H9 (cell line): ENCODE data around the gene AFAP1L1. TPM values are rescaled to one million over a fixed set of nuclear protein-coding genes. Genes with fewer than 3 reads are reported as not detected.

Source experiments
- DNase-seq: peaks from one replicate; pipeline ENCODE4 v3.0.0-alpha.2; 2017
- H2AFZ ChIP-seq: one replicate; pipeline ENCODE4 v1.6.1; 2013; ENCODE audit warnings: mild to moderate bottlenecking, low read length, control low read depth, moderate library complexity
- H2AK5ac ChIP-seq: 2 replicates; pipeline ENCODE4 v1.6.1; 2013; ENCODE audit warnings: low read length, control low read depth, mixed read lengths; ENCODE audit not compliant: insufficient read length
- H2BK120ac ChIP-seq: one replicate; pipeline ENCODE4 v1.6.1; 2013; ENCODE audit warnings: low read depth, mild to moderate bottlenecking, low read length, control low read depth, inconsistent platforms; ENCODE audit not compliant: poor library complexity, severe bottlenecking
- H2BK12ac ChIP-seq: 2 replicates; pipeline ENCODE4 v1.6.1; 2013; ENCODE audit warnings: low read length, control low read depth, mixed read lengths, low read depth; ENCODE audit not compliant: insufficient read length
- H2BK15ac ChIP-seq: 2 replicates; pipeline ENCODE4 v1.6.1; 2013; ENCODE audit warnings: low read depth, low read length, control low read depth
- H2BK20ac ChIP-seq: one replicate; pipeline ENCODE4 v1.6.1; 2013; ENCODE audit warnings: low read depth, mild to moderate bottlenecking, low read length, control low read depth, inconsistent platforms; ENCODE audit not compliant: poor library complexity, severe bottlenecking
- H2BK5ac ChIP-seq: 2 replicates; pipeline ENCODE4 v1.6.1; 2013; ENCODE audit warnings: low read length, control low read depth, mixed read lengths; ENCODE audit not compliant: insufficient read length
- H3K14ac ChIP-seq: 2 replicates; pipeline ENCODE4 v1.6.1; 2013; ENCODE audit warnings: low read length, control low read depth; ENCODE audit not compliant: insufficient read depth
- H3K18ac ChIP-seq: 2 replicates; pipeline ENCODE4 v1.6.1; 2013; ENCODE audit warnings: low read depth, mild to moderate bottlenecking, mixed read lengths, low read length, control low read depth; ENCODE audit not compliant: insufficient read length
- H3K23ac ChIP-seq: 2 replicates; pipeline ENCODE4 v1.6.1; 2013; ENCODE audit warnings: low read length, control low read depth, mixed read lengths, low read depth; ENCODE audit not compliant: insufficient read length
- H3K23me2 ChIP-seq: 2 replicates; pipeline ENCODE4 v1.6.1; 2013; ENCODE audit warnings: low read depth, mild to moderate bottlenecking, mixed read lengths, low read length, control low read depth; ENCODE audit not compliant: insufficient read length, poor library complexity, severe bottlenecking
- H3K27ac ChIP-seq: 2 replicates; pipeline ENCODE4 v1.5.1; 2013; ENCODE audit warnings: low read length, control low read depth, mixed read lengths, low read depth; ENCODE audit not compliant: insufficient read length
- H3K27me3 ChIP-seq: 2 replicates; pipeline ENCODE4 v1.6.1; 2013; ENCODE audit warnings: low read length, control low read depth, inconsistent platforms; ENCODE audit not compliant: insufficient read depth
- H3K4ac ChIP-seq: 2 replicates; pipeline ENCODE4 v1.6.1; 2013; ENCODE audit warnings: low read depth, mild to moderate bottlenecking, control low read depth, inconsistent platforms, low read length, moderate library complexity
- H3K4me1 ChIP-seq: 2 replicates; pipeline ENCODE4 v1.6.1; 2013; ENCODE audit warnings: low read length, control low read depth, inconsistent platforms; ENCODE audit not compliant: insufficient read depth
- H3K4me2 ChIP-seq: 2 replicates; pipeline ENCODE4 v1.6.1; 2013; ENCODE audit warnings: low read length, control low read depth, mixed read lengths; ENCODE audit not compliant: insufficient read length, insufficient read depth
- H3K56ac ChIP-seq: 2 replicates; pipeline ENCODE4 v1.6.1; 2013; ENCODE audit warnings: low read depth, mild to moderate bottlenecking, mixed read lengths, low read length, control low read depth; ENCODE audit not compliant: insufficient read length
- H3K79me1 ChIP-seq: 2 replicates; pipeline ENCODE4 v1.6.1; 2013; ENCODE audit warnings: low read depth, mild to moderate bottlenecking, moderate library complexity, low read length, control low read depth, inconsistent platforms; ENCODE audit not compliant: insufficient read depth, poor library complexity, severe bottlenecking
- H3K79me2 ChIP-seq: 2 replicates; pipeline ENCODE4 v1.6.1; 2013; ENCODE audit warnings: low read length, control low read depth, inconsistent platforms; ENCODE audit not compliant: insufficient read depth
- H3K9ac ChIP-seq: 2 replicates; pipeline ENCODE4 v1.6.1; 2013; ENCODE audit warnings: low read length, control low read depth, mixed read lengths; ENCODE audit not compliant: insufficient read length; ENCODE audit errors: extremely low read depth
- H3K9me3 ChIP-seq: one replicate; pipeline ENCODE4 v1.6.1; 2013; ENCODE audit warnings: low read depth, low read length, inconsistent platforms; ENCODE audit not compliant: control insufficient read depth
- H3T11ph ChIP-seq: one replicate; pipeline ENCODE4 v1.6.1; 2013; ENCODE audit warnings: mild to moderate bottlenecking, low read length, control low read depth, inconsistent platforms
- H4K20me1 ChIP-seq: one replicate; pipeline ENCODE4 v1.6.1; 2013; ENCODE audit not compliant: control insufficient read depth, insufficient read length, insufficient read depth
- H4K5ac ChIP-seq: 2 replicates; pipeline ENCODE4 v1.6.1; 2013; ENCODE audit warnings: low read depth, mild to moderate bottlenecking, mixed read lengths, low read length, control low read depth; ENCODE audit not compliant: insufficient read length
- H4K8ac ChIP-seq: replicated peaks from 2 replicates; pipeline ENCODE4 v1.6.1; 2013; ENCODE audit warnings: low read length, control low read depth, mixed read lengths, low read depth; ENCODE audit not compliant: insufficient read length
- H4K91ac ChIP-seq: 2 replicates; pipeline ENCODE4 v1.6.1; 2013; ENCODE audit warnings: low read depth, mild to moderate bottlenecking, moderate library complexity, mixed read lengths, low read length, control low read depth; ENCODE audit not compliant: insufficient read length
- H3K27ac Mint-ChIP-seq, 3 experiments: 2 replicates in 2 of 3; 3 replicates in 1 of 3; pipeline ENCODE4 v1.8.0; 2020 to 2021; ENCODE audit warnings: mixed read lengths in 3 of 3, mild to moderate bottlenecking in 1 of 3, moderate library complexity in 1 of 3
- H3K27me3 Mint-ChIP-seq: 2 replicates; pipeline ENCODE4 v1.8.0; 2021; ENCODE audit warnings: low read depth, mild to moderate bottlenecking, moderate library complexity, mixed read lengths
- H3K36me3 Mint-ChIP-seq, 3 experiments: 2 replicates in 2 of 3; 3 replicates in 1 of 3; pipeline ENCODE4 v1.8.0; 2020 to 2021; ENCODE audit warnings: low read depth in 3 of 3, mixed read lengths in 3 of 3; ENCODE audit not compliant: insufficient read depth in 1 of 3
- H3K4me1 Mint-ChIP-seq, 2 experiments: 2 replicates each; pipeline ENCODE4 v1.8.0; 2020; ENCODE audit warnings: mixed read lengths in 2 of 2
- H3K4me3 Mint-ChIP-seq, 2 experiments: 2 replicates in 1 of 2; 3 replicates in 1 of 2; pipeline ENCODE4 v1.8.0; 2020 to 2021; ENCODE audit warnings: mild to moderate bottlenecking in 2 of 2, mixed read lengths in 2 of 2, moderate library complexity in 1 of 2
- H3K9me3 Mint-ChIP-seq, 2 experiments: 2 replicates in 1 of 2; 3 replicates in 1 of 2; pipeline ENCODE4 v1.8.0; 2020; ENCODE audit warnings: mild to moderate bottlenecking in 2 of 2, mixed read lengths in 2 of 2, moderate library complexity in 1 of 2
- WGBS: extraction: QIAGEN DNeasy Blood & Tissue Kit; methylation state at CpG from one replicate; pipeline ENCODE4 v1.1.7; 2013; ENCODE audit warnings: missing lambda C conversion rate, low lambda C conversion rate, mixed read lengths; ENCODE audit not compliant: insufficient read length; ENCODE audit errors: extremely low coverage; 5-methylcytosine and 5-hydroxymethylcytosine counted together
- total RNA-seq: library from RNA; stranded (reverse); gene quantifications from 2 replicates; pipeline ENCODE4 v1.2.1, GENCODE V29; 2021
- TF ChIP-seq, protein P1 (sequence below): fragments of 200-600 bp; sonication (generic); conservative IDR thresholded peaks from 3 replicates; pipeline ENCODE4 v1.8.0; 2021; ENCODE audit warnings: antibody characterized with exemption, mild to moderate bottlenecking

The AFAP1L1 gene
- total RNA-seq, 1 experiment from 2014 or later, result 1.8 TPM

DNA sequence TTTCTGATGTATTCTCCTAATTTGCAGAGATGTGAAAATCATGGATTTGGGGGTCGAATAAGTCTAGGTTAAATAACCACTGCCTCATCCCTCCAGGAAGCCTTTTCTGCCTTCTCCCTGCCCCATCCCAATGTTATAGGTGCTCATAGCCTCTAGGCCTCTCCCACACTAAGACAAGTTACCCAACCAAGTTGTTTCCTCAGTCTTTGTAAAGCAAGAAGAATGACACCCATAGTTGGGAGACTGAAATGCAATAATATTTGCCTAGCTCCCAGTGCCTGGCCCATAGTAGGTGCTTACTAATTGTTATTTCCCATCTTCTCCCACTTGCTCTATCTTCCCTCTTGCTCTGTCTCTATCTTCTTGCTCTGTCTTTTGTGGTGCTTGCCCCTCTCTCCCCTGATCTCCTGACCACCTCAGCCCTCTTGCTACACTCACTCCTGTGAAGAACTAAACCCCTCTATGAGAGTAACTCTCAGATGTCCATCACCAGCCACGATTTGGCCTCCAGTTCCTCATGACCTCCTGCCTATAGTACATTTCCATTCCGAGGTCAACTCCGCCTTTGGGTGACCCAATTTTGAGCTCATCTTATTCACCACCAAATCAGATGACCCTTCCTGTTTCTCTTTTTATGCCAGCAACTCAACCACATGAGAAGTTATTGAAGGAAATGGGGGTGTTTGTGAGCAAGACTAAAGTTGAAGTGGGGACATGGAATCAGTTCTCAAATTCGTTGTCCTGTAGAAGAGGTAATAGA lies 7.0 kb downstream of the AFAP1L1 start:
- no peaks in the 10 kb centered on the region for H3K36me3 Mint-ChIP-seq

More for the DNA sequence above, 7.0 kb downstream of the AFAP1L1 start:
- no peaks in the 10 kb centered on the region; the same call in 1 of the 2 replicates for H3K4me1 ChIP-seq
- no peaks in the 10 kb centered on the region for H3K23me2 ChIP-seq
- H4K5ac ChIP-seq, result no peak overlapping the region
- no peak overlapping the region for H2BK12ac ChIP-seq
- no peak overlapping the region for H4K8ac ChIP-seq
- no peak overlapping the region for H2AK5ac ChIP-seq
- H2BK120ac ChIP-seq, result no peak overlapping the region
- no peak overlapping the region for H3T11ph ChIP-seq
- H3K27me3 ChIP-seq, result no peaks in the 10 kb centered on the region
- no peak overlapping the region for H3K18ac ChIP-seq
- H2AFZ ChIP-seq, result no peak overlapping the region
- Mint-ChIP-seq H3K27ac (no peak overlapping the region), H3K9me3 (no peaks in the 10 kb centered on the region; a peak in 1 of 5 replicates), H3K4me3 (no peak overlapping the region), H3K27me3 (peaks cover 40% of the 10 kb centered on the region), H3K4me1 (peaks cover 4 to 12% of the 10 kb centered on the region in 2 experiments)
- H3K9ac ChIP-seq, result no peak overlapping the region
- no peak overlapping the region for H4K91ac ChIP-seq
- no peak overlapping the region for H3K56ac ChIP-seq
- no peak overlapping the region for H2BK5ac ChIP-seq
- H3K14ac ChIP-seq, result no peak overlapping the region
- no peak overlapping the region for H3K27ac ChIP-seq
- no peak for DNase-seq
- no peaks in the 10 kb centered on the region for H3K79me2 ChIP-seq
- no peak overlapping the region for H3K4me2 ChIP-seq
- H2BK15ac ChIP-seq, result no peak overlapping the region
- H3K9me3 ChIP-seq, result no peaks in the 10 kb centered on the region
- no peak overlapping the region for H2BK20ac ChIP-seq
- H4K20me1 ChIP-seq, result no peaks in the 10 kb centered on the region
- WGBS, result no CpG with 5 or more reads among the region's 5 CpGs
- H3K4ac ChIP-seq, result no peak overlapping the region
- no peak overlapping the region for H3K23ac ChIP-seq
- TF ChIP-seq, protein P1, sequence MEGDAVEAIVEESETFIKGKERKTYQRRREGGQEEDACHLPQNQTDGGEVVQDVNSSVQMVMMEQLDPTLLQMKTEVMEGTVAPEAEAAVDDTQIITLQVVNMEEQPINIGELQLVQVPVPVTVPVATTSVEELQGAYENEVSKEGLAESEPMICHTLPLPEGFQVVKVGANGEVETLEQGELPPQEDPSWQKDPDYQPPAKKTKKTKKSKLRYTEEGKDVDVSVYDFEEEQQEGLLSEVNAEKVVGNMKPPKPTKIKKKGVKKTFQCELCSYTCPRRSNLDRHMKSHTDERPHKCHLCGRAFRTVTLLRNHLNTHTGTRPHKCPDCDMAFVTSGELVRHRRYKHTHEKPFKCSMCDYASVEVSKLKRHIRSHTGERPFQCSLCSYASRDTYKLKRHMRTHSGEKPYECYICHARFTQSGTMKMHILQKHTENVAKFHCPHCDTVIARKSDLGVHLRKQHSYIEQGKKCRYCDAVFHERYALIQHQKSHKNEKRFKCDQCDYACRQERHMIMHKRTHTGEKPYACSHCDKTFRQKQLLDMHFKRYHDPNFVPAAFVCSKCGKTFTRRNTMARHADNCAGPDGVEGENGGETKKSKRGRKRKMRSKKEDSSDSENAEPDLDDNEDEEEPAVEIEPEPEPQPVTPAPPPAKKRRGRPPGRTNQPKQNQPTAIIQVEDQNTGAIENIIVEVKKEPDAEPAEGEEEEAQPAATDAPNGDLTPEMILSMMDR, result no peak
- H3K79me1 ChIP-seq, result no peaks in the 10 kb centered on the region
